NCI-H1436 treated with DMSO at 0.1 percent for 48 hours (cell line): ENCODE results near the gene ART4.

Source experiments
- DNase-seq: peaks from one replicate; lab custom pipeline; 2025; lab: John Stamatoyannopoulos, UW

The ART4 gene

DNA sequence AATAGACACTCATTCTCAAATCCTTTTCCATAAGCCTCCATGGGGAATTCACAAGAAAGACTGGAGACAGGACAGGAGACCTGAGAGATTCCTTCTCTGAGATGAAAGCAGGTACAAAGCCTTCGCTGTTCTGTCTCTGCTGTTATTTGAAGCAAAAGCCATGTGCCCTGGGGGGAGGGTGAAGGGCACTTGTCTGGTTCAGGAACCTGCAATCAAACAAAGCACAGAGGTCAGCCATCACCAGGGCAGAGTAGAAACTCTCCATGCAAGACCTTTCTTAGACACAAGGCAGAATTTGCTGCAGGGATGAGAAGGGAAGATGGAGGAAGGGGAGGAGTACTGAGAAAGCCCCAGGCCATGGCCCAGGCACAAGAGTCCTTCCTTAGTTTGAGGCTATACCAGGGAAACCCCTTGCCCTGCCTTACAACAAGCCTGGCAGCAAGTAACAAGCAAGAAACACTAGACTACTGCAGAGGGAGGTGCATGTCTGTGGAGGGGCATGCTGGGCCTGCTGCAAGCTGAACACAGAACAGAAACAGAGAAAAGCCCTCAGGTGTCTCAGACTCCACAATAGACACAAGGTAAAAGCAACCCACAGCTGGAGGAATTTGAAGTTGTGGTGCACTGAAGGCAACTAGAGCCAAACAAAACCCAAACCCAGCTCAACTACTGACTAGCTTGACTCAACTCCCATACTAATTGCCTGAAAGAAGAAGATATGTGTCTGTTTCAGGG lies 7.8 kb upstream of the ART4 start:
- DNase-seq = no peak

DNA sequence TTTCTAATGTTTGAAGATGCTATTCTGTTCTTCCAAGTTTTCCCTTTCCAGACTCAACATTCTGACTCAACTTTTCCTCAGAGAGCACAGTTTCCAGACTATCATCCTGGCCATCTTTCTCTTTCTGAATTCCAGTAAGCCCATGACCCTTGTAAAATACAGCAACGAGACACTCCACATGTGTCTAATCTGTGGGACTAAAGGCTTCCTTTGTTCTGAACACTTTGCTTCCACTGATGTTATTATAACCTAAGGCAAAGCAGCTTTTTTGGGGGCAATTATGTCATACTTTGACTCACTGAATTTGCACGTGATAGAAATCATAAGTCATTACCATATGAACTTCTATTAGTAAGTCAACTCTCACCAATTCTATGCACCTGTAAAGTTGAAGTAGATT lies 6.3 kb upstream of the ART4 start:
- no peak for DNase-seq

DNA sequence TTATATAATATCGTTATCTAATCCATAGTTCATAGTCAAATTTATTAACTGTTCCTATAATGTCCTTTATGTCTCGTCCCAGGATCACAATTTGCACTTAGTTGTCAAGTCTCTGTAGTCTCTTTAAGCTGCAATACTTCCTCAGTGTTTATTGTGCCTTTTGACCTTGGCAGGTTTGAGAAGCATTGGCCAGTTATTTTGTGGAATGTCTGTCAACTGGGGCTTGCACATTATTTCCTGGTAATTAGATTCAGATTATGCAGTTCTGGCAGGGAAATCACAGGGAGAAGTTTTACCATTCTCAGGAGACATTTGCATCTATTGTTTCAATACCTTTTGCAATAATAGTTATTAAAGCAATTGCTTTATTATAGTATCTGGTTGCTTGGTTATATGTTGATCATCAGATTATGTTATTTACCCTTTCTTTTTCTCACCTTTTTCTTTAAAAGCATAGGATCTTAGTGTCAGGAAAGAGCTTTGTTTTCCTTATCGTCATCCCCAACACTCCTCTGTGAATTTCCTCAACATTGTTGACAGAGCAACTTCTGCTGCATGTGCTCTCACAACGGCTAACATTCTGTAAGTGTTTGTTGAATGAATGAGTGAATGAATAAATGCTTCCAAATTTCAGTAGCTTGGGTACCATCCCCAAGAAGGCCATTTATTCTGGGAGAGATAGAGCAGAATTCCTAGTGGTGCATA lies 3.7 kb upstream of the ART4 start:
- no peak for DNase-seq

DNA sequence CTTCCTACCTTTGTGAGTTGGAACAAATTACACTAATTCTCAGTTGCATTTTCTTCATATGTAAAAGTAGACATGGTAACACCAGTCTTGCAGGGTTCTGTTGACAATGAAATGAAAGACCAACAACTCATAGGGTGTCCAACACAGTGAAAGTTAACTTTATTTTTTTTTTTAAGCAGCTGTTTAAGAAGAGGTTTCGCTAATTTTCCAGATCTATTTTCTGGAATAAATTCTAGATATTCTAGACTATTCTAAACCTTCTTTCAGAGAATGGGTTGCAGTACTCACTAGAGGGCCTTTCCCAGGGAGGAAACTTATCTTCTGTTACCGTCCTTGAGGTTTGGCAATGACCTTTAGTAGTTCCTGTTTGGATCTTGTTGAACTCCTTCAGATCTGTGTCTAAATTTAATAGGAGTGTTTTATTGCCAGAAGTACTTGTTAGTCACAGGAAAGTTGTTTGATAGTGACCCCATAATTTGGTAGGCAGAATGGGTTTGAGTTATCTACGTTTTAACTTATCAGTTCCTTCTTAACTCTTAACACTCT lies 2.8 kb upstream of the ART4 start:
- DNase-seq = no peak

DNA sequence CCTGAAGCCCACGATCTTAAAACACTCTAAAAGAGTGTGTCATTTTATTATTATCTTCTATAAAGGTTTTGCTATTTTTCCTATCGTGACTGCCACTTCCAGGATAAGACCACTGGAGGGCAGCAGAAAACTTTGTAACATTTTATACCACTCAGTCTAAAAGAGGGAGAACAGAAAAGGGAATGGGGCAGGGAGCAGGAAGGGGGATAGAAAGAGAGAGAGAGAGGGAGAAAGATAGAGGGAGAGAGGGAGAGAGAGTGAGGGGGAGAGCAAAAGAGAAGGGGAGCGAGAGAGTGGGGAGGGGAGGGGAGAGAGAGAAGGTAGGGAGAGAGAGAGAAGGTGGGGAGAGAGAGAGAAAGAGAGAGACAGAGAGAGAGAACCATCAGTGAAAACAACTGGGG lies 2.0 kb upstream of the ART4 start:
- no peak for DNase-seq

DNA sequence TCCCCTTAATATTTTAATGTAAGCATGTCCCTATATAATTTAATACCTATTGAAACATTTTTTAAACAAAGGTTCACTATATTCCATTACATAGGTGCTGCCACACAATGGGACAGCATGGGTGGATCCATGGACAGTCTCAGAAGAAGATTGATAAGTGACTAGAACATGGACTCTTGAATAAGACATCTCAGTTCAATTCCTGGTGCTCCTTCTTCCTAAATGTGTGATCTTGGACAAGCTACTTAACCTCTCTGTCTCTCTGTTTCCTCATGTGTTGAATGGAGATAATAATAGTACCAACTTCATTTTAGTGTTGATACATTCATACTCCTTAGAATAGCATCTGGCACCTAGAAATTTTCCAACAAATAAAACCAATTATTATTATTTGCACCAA lies 1.1 kb upstream of the ART4 start:
- no peak for DNase-seq

DNA sequence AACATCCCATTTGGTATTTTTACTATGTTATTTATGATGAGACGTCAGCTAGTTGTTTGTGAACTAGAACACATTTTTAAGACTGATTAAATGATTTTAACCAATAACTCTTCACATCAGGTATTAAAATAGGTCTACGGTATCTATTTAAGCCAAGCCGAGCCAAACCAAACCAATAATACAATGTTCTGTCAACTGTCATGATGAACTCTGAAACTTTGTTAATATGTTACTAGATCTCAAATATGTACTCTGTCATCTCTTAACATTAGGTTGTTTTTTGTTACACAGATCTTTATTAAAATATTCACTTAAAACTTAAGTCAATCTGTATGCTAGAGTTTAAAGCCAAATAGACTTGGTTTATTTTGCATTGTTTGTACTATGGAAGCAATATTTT lies 1.0 kb downstream of the ART4 start:
- DNase-seq = no peak

DNA sequence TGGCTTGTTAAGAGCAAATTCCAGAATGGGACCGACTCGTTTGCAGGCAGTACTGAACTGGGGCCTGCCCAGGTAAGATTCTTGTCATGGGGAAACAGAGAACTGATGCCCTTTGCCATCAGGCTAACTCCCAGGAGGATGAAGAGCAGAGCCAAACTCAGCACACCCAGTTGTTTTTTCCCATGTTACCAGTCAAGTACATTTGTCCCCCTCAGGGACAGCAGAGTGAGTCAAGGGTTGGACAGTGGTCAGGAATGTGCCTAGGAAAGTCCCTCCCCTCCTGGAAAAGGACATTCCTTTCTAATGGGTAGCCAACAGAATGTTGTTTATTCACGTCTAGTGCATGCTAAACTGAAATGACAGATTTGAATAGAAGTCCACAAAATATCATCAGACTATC lies 1.6 kb downstream of the ART4 start:
- DNase-seq = no peak

DNA sequence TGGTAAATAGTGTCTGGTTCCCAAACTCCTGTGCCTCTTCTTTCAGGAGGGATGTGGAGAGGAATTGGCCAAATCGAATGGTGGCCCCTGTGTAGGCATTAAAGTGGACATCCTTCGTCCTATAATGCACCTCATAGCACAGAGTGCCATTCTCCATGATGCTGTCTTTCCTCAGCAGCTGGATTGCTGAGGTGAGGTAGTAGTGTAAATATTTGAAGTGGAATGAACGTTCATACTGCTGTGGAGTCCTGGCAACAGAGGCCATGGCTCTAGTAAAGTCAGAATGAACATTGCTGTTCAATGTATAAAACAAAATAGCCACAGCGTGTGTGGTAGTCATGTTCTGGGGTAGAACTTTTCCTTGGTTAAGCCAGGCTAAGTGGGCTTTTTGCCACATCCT lies 2.7 kb downstream of the ART4 start:
- no peak for DNase-seq

DNA sequence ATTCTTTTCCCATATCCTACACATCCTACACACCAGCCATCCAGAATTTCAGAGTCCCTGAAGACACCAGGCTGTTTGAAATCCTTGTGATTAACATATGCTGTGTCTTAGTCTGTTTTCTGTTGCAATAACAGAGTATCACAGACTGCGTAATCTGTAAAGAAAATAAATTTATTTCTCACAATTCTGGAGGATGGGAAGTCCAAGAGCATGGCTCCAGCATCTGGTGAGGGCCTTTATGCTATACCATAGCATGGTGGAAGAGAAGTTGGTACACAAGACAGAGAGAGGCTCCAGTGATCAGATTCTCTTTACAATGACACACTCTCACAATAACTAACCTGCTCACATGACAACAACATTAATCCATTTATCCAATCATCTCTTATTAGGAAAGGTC lies 4.1 kb downstream of the ART4 start:
- no peak for DNase-seq

DNA sequence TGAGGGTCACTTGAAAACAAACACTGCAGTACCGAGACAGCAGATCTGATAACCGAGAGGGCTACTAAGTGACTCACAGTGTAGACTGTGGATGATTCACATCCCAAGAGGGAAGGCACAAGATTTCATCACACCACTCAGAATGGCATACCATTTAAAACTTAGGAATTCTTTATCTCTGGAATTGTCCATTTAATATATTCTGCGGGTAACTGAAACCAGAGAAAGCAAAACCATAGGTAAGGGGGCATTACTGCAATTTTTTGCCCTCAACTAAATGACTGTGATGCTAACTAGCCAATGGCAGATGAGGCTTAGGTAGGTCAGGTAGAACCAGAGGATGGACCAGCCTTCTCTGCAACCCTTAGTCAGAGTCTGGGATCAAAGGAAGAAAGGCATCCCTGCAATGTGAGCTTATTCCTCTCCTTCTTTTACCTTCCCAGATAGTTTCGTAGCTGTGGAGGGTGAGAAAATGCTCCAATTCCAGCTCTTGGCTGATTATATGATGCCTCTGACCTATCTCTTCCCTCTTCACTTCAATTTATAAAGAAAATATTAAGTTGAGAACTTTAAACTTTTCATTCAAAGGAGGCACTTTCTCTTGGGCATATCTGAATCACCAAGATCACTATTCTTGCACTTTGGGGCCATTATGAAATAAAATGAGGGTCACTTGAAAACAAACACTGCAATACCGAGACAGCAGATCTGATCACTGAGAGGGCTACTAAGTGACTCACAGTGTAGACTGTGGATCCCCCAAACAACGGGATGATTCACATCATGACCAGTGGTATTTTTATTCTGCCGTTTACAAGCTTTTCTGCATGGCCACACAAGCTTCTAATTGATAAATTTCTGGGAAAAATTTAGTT lies 6.8 kb downstream of the ART4 start:
- no peak for DNase-seq

DNA sequence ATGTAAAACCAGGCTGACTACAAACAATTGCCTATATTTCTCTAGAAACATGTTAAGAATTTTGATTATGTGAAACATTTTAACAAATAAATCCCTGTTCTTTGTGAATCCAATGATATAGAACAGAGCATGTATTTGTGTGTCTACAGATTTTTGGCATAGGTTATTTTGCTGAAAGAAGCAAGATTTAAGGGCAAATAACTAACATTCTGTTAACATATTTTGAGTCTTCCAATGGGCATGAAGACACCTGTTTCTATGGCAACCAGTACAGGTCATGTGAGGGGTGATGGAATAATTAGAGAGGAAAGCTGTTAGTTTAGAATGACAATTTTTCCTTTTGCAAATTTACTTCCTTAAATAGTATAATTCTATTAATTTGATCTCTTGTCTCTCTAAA lies 8.8 kb downstream of the ART4 start:
- no peak for DNase-seq

DNA sequence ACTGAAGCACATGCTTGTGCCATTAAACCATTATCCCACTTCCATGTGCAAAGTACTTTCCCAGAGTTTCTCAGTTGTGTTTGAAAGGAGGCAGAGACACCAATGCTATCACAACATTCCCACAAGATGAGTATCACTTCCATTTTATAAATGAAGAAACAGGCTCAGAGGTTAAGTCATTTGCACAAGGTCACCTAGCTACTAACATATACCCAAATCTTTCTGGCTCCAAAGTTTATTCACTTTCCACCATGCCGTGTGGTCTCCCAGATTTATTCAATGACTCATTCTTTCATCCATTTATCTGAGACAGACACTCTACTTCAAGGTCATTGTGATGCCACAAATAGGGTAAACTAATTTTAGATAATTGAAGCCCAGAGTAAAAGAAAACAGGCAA lies 9.4 kb downstream of the ART4 start:
- no peak for DNase-seq

DNA sequence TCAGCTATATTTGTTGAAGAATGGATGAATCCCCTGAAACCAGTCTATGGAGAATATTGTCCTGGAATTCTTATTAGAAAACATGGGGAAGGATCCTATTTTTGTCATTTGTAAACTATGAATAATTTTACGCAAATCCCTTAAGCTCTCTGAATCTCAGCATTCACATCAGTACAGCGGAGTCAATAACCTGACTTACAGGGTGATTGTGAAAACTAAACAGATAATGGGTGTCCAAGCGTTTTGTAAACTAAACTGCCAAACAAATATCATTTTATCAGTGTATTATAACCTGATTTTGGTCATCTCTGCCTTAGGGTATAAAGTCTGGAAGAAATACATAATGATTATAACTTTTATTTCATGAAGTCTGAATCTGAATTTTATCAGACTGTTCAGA lies 10.0 kb downstream of the ART4 start:
- no peak for DNase-seq

DNA sequence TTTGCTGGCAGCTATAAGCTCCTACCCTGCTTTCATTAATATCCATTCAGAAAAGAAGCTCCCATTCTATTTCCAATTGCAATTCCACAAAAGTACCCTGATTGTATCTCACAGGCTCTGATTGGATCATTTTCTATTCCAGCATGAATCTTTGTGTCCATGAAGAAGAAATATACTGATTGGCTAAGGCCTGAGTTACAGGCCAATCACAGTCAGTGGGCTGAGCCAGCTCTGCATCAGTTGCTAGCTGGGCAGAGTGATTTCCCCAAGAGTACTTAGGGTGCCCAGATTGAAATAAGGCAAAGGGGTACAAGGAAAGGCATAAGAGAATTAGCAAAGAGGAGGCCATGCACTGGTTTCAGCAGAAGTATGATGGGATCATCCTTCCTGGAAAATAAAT lies 14.4 kb downstream of the ART4 start:
- DNase-seq = no peak

DNA sequence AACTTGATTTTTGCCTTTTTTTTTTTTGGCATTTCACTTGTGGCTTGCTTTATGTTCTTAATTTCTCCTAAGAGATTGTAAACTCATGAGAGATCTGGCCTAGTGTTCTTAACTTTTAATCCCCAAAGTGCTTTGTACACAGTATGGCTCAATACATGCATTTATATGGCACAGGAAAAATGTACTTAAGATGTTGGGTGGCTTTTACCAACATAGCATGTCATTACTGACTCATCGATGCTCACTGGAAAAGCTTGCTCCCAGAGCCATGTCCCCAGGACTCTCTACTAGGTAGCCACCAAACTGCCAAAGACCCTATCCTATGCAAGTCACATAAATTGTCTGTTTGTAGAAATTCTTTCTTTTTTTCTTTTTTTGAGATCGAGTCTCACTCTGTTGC lies 16.3 kb downstream of the ART4 start:
- no peak for DNase-seq

DNA sequence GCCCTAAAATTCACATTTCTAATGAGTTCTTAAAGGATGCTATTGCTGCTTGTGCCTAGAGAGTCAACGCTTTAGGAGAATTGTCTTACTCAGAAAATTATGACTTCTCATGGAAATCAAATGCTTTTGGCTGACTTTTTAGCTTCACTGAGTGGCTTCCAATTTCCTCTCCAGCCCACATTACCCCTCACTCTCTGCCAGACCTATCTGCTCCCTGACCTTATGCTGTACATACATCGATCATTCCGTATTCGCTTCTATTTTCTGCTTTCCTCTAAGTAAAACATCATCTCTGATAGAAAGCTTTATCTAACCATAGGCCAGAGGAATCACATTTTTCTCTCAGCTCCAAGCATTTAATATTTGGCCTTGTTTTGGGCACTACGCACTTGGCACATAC lies 16.8 kb downstream of the ART4 start:
- no peak for DNase-seq

DNA sequence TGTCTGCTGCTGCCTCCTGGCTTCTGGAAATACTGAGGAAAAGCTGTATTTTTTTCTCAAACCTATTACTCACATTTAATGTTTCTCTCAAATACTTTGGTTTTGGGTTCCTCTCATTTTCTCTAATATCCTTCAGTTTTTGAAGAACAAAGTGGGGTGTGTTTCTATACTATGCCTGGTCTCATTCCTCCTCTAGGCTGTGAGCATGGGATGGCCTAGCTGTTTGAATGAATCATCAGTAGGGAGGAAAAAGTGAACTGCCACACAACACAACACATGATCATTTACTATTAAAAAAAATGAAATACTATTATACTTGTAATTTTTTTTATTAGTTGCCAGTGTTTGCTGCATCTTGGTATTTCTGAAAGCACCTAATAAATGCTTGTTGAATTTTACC lies 18.1 kb downstream of the ART4 start:
- no peak for DNase-seq

DNA sequence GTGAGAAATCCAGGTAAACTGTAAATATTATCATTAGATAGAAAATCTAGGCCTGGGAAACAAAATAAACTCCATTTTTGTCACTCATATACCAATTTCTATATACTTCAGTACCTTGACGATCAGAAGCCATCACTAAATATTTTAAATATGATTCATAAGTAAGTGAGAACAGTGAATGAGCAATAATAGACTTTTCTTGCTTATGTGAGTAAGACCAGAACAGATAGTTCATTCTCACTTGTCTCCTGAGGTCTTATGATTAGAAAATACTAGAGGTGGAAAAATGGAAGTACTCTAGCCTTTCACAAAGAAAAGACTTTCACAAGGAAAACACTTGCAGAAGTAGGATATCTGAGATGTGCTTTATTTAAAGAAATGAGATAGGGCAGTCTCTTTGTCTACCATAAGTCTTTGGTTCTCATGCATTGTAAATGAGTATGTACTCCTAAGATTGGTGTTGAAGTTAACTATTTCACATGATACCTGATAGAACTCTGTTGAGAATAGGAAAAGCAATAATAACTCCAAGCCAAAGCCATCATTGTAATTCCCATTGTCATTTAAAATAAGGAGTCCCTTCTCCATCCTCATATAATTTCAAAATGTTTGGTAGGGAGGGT lies 19.2 kb downstream of the ART4 start:
- DNase-seq = no peak

DNA sequence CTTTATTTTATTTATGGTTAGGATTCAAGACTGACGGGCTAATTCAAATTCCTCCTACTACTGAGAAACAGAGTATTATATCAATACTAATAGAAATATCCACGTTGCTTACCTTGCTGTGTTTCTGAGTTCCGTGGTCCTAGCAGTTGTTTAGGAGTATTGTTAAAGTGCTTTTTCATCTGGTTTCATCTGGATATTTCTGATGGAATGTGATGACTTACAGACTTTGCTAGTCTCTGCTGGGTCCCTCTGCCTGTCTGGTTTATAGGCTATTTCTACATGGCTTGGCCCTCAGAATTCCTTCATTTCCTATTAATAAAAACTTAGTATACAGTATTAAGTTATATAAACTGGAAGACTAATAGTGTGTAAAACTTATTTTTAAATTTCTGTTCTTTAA lies 29.3 kb downstream of the ART4 start, which contains the start of gene SMCO3:
Gene SMCO3, minus strand, starts transcription at position 169 of the 400 bp plus-strand sequence. CDS start 7,502 bp downstream, outside the sequence.
- no peak for DNase-seq

DNA sequence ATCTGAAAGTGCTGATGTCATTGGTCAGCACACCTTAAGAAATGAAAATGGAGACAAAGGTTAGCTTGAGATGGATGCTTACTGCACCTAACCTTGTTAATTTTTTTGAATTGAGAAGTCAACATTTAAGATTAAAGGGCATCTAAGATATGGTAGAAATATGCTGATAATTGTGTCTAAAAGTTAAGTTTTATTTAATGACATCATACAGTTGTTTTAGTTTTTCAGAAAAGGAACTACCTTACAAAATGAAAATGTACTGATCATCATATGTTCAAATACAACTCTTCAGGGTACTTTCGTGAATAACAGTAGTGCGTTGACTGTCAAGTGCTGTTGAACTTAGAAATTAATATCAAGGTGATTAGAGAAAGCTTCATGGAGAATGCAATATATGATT lies 31.8 kb downstream of the ART4 start:
- no peak for DNase-seq

DNA sequence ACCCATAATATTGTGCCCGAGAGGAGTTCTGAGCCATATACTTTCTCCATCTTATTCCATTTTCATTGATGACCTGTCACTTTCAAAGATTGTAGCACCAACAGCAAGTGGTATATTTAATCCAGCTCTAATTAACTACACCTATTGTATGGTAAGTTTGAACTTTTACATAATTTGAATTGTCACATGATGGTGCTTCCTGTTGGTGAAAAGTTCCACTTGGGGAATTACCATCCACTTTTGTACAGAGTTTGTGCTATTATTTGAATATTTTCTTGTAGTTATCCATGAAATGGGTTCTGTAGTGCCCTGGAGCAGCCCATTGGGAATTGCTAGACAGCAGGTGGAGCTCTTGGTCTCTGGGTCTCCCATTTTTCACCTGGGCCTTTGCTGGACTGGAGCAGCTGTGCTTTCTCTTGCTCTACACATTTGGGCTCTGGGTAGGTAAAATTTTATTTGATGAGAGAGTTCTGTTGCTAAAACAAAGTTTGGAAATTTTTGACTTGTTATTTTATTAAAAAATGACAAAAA lies 32.3 kb downstream of the ART4 start:
- no peak for DNase-seq
